ENCODE data around the gene NSDHL.

NSDHL gene

DNA sequence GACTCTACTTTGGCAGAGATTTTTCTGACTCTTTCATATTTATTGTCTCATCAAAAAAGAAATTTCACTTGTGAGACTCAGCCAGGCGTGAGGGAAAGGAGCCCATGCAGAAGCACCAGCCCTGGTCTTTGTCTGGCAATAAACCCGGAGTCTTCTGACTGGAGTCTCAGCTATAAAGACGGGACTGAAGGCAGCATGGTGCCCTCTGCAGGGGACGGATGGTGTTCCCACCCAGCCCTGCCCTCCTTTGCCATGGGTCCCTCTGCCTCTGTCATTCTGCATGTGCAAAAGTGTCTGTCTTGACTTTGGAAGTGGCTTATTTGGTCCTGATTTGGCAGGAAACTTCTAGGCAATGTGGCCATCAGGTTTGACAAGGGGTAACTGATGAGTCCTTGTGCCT, 81.2 kb downstream of the NSDHL start:
- no peak overlapping the region for H4K91ac ChIP-seq (ENCODE audit: low read depth, low read length, poor library complexity)
- no CpG with 5 or more reads among the region's 4 CpGs for WGBS, 2 donors (ENCODE audit: extremely low coverage in 2 of 2, insufficient read length in 2 of 2, insufficient replicate concordance in 1 of 2)

DNA sequence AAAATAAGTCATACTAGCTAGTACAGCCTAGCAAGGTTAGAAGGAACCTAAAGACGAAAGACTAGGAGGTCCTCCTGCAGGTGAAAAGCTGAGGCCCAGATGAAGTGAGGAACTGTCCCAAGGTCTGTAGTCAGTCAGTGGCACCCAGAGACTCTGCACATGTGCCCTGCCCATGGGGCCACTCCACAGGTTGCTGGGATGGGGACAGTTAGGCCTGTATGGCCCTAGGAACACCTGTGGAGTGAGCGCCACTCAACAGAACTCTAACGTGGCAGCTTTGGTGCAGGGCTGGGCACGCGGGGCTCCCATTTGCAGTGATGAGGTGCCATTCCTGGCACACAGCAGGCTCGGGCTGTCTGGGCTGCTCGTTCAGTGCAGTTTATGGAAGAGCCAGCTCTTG, 81.8 kb downstream of the NSDHL start:
- H3K79me1 ChIP-seq (ENCODE audit: low read depth, low read length), result peaks cover 5% of the 10 kb centered on the region

More for the DNA sequence above, 81.2 kb downstream of the NSDHL start:
- peaks cover 9 to 10% of the 10 kb centered on the region in 2 donors for H3K4me1 ChIP-seq (ENCODE audit: control insufficient read depth in 2 of 2, insufficient read depth in 1 of 2, low read depth in 1 of 2, low read length in 2 of 2)
- no peaks in the 10 kb centered on the region for H3K9me3 ChIP-seq (replicated peaks in 1 of 2; ENCODE audit: control insufficient read depth in 2 of 2, insufficient read depth in 1 of 2, low read depth in 1 of 2, low read length in 2 of 2)
- H3K14ac ChIP-seq (ENCODE audit: low read length), result no peak overlapping the region
- H3K4ac ChIP-seq (ENCODE audit: low read length), result no peak overlapping the region
- H3K27ac ChIP-seq (replicated peaks; ENCODE audit: low read length), result no peak overlapping the region
- H2BK15ac ChIP-seq (ENCODE audit: low read length), result no peak overlapping the region
- no peak overlapping the region for H2BK120ac ChIP-seq (ENCODE audit: low read depth, low read length)
- no peak overlapping the region for H3K9ac ChIP-seq (ENCODE audit: low read depth, low read length, poor library complexity)
- H3K27me3 ChIP-seq (ENCODE audit: control insufficient read depth in 3 of 3, insufficient read depth in 3 of 3, low read depth in 1 of 3, low read length in 3 of 3), result peaks cover 0 to 10% (median 0%) of the 10 kb centered on the region in 3 experiments
- H2BK5ac ChIP-seq (ENCODE audit: low read length), result no peak overlapping the region
- H2AFZ ChIP-seq (ENCODE audit: low read length), result no peak overlapping the region
- no peak for DNase-seq (ENCODE audit: low spot score)
- no peak overlapping the region for H2BK12ac ChIP-seq (ENCODE audit: low read length)
- H3K36me3 ChIP-seq (replicated peaks in 1 of 2; ENCODE audit: control insufficient read depth in 2 of 2, insufficient read depth in 2 of 2, low read length in 2 of 2), result no peaks in the 10 kb centered on the region
- peaks cover 5% of the 10 kb centered on the region for H3K79me1 ChIP-seq (ENCODE audit: low read depth, low read length)
- H3K4me2 ChIP-seq (ENCODE audit: insufficient read depth, low read length, poor library complexity, severe bottlenecking), result no peak overlapping the region
- no peak overlapping the region for H3K23ac ChIP-seq (ENCODE audit: low read depth, low read length, poor library complexity)
- H2AK5ac ChIP-seq (ENCODE audit: low read depth, low read length), result no peak overlapping the region
- no peak overlapping the region for H3K18ac ChIP-seq (ENCODE audit: low read length)
- no peak overlapping the region for H4K8ac ChIP-seq (ENCODE audit: low read depth, low read length)
- H3K4me3 ChIP-seq (ENCODE audit: low read length in 2 of 2), result no peak overlapping the region

DNA sequence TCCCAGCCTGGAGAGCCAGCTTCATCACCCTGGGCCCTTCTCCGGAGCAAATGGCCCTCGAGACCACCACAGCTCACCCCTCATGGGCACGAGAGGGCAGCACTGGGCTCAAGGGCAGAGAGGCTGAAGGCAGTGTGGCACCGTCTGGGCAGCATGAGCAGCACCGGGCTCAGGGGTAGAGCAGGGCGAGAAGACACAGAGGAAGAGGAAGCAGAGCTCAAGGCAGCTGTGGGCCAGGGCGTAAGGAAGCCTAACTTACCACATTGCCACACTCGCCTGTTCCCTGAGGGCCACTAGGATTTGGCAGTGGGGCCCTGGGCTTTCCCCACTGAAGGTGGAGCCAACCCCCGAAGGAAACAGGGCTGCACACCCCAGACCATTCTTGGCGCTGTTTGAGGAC, 82.5 kb downstream of the NSDHL start:
- DNase-seq (ENCODE audit: low spot score), result no peak
- H2AFZ ChIP-seq (ENCODE audit: low read length), result no peak overlapping the region
- H4K8ac ChIP-seq (ENCODE audit: low read depth, low read length), result no peak overlapping the region
- H3K9me3 ChIP-seq (replicated peaks in 1 of 2; ENCODE audit: control insufficient read depth in 2 of 2, insufficient read depth in 1 of 2, low read depth in 1 of 2, low read length in 2 of 2), result no peaks in the 10 kb centered on the region
- H3K18ac ChIP-seq (ENCODE audit: low read length), result no peak overlapping the region
- H3K4ac ChIP-seq (ENCODE audit: low read length), result no peak overlapping the region
- no peak overlapping the region for H2BK120ac ChIP-seq (ENCODE audit: low read depth, low read length)
- no peak overlapping the region for H3K9ac ChIP-seq (ENCODE audit: low read depth, low read length, poor library complexity)
- H3K4me1 ChIP-seq (ENCODE audit: control insufficient read depth in 2 of 2, insufficient read depth in 1 of 2, low read depth in 1 of 2, low read length in 2 of 2), result peaks cover 2 to 5% of the 10 kb centered on the region in 2 donors
- no peak overlapping the region for H3K27ac ChIP-seq (replicated peaks; ENCODE audit: low read length)
- no peak overlapping the region for H2BK12ac ChIP-seq (ENCODE audit: low read length)
- no peak overlapping the region for H2BK5ac ChIP-seq (ENCODE audit: low read length)
- H4K91ac ChIP-seq (ENCODE audit: low read depth, low read length, poor library complexity), result no peak overlapping the region
- H3K14ac ChIP-seq (ENCODE audit: low read length), result no peak overlapping the region
- peaks cover 0 to 15% (median 0%) of the 10 kb centered on the region in 3 experiments for H3K27me3 ChIP-seq (ENCODE audit: control insufficient read depth in 3 of 3, insufficient read depth in 3 of 3, low read depth in 1 of 3, low read length in 3 of 3)
- H3K79me1 ChIP-seq (ENCODE audit: low read depth, low read length), result peaks cover 5% of the 10 kb centered on the region
- no peak overlapping the region for H3K4me3 ChIP-seq (ENCODE audit: low read length in 2 of 2)
- no peak overlapping the region for H2BK15ac ChIP-seq (ENCODE audit: low read length)
- WGBS, 2 donors (ENCODE audit: extremely low coverage in 2 of 2, insufficient read length in 2 of 2, insufficient replicate concordance in 1 of 2), result no CpG with 5 or more reads among the region's 10 CpGs
- no peak overlapping the region for H2AK5ac ChIP-seq (ENCODE audit: low read depth, low read length)
- peak overlapping the region; percentile 20 for H3K23ac ChIP-seq (ENCODE audit: low read depth, low read length, poor library complexity)
- H3K4me2 ChIP-seq (ENCODE audit: insufficient read depth, low read length, poor library complexity, severe bottlenecking), result no peak overlapping the region
- no peaks in the 10 kb centered on the region for H3K36me3 ChIP-seq (replicated peaks in 1 of 2; ENCODE audit: control insufficient read depth in 2 of 2, insufficient read depth in 2 of 2, low read length in 2 of 2)

More for the DNA sequence above, 81.8 kb downstream of the NSDHL start:
- H3K4me3 ChIP-seq (ENCODE audit: low read length in 2 of 2), result no peak overlapping the region
- no peak overlapping the region for H3K18ac ChIP-seq (ENCODE audit: low read length)
- no peak overlapping the region for H2AK5ac ChIP-seq (ENCODE audit: low read depth, low read length)
- H3K14ac ChIP-seq (ENCODE audit: low read length), result no peak overlapping the region
- no peak overlapping the region for H2BK5ac ChIP-seq (ENCODE audit: low read length)
- no peak overlapping the region for H4K8ac ChIP-seq (ENCODE audit: low read depth, low read length)
- H2BK120ac ChIP-seq (ENCODE audit: low read depth, low read length), result no peak overlapping the region
- H3K23ac ChIP-seq (ENCODE audit: low read depth, low read length, poor library complexity), result peak overlapping the region; percentile 20
- no peak overlapping the region for H2AFZ ChIP-seq (ENCODE audit: low read length)
- no peak overlapping the region for H3K9ac ChIP-seq (ENCODE audit: low read depth, low read length, poor library complexity)
- DNase-seq (ENCODE audit: low spot score), result no peak
- no peak overlapping the region for H2BK12ac ChIP-seq (ENCODE audit: low read length)
- H3K36me3 ChIP-seq (replicated peaks in 1 of 2; ENCODE audit: control insufficient read depth in 2 of 2, insufficient read depth in 2 of 2, low read length in 2 of 2), result no peaks in the 10 kb centered on the region
- peaks cover 0 to 13% (median 0%) of the 10 kb centered on the region in 3 experiments for H3K27me3 ChIP-seq (ENCODE audit: control insufficient read depth in 3 of 3, insufficient read depth in 3 of 3, low read depth in 1 of 3, low read length in 3 of 3)
- peaks cover 5 to 6% of the 10 kb centered on the region in 2 donors for H3K4me1 ChIP-seq (ENCODE audit: control insufficient read depth in 2 of 2, insufficient read depth in 1 of 2, low read depth in 1 of 2, low read length in 2 of 2)
- whole genome bisulfite sequencing, 2 donors (ENCODE audit: extremely low coverage in 2 of 2, insufficient read length in 2 of 2, insufficient replicate concordance in 1 of 2), result no CpG with 5 or more reads among the region's 7 CpGs
- no peak overlapping the region for H3K27ac ChIP-seq (replicated peaks; ENCODE audit: low read length)
- H2BK15ac ChIP-seq (ENCODE audit: low read length), result no peak overlapping the region
- no peak overlapping the region for H4K91ac ChIP-seq (ENCODE audit: low read depth, low read length, poor library complexity)
- H3K4ac ChIP-seq (ENCODE audit: low read length), result no peak overlapping the region
- no peak overlapping the region for H3K4me2 ChIP-seq (ENCODE audit: insufficient read depth, low read length, poor library complexity, severe bottlenecking)
- H3K9me3 ChIP-seq (replicated peaks in 1 of 2; ENCODE audit: control insufficient read depth in 2 of 2, insufficient read depth in 1 of 2, low read depth in 1 of 2, low read length in 2 of 2), result no peaks in the 10 kb centered on the region

- no peak overlapping the region for H4K91ac ChIP-seq (ENCODE audit: low read depth, low read length, poor library complexity)
- no CpG with 5 or more reads among the region's 6 CpGs for WGBS, 2 donors (ENCODE audit: extremely low coverage in 2 of 2, insufficient read length in 2 of 2, insufficient replicate concordance in 1 of 2)
- no peak overlapping the region for H2BK15ac ChIP-seq (ENCODE audit: low read length)
- no peak overlapping the region for H2BK5ac ChIP-seq (ENCODE audit: low read length)
- no peak overlapping the region for H3K23ac ChIP-seq (ENCODE audit: low read depth, low read length, poor library complexity)
- no peak overlapping the region for H2BK12ac ChIP-seq (ENCODE audit: low read length)
- H3K9ac ChIP-seq (ENCODE audit: low read depth, low read length, poor library complexity), result no peak overlapping the region
- H3K79me1 ChIP-seq (ENCODE audit: low read depth, low read length), result peaks cover 2% of the 10 kb centered on the region
- no peak for DNase-seq (ENCODE audit: low spot score)
- H3K18ac ChIP-seq (ENCODE audit: low read length), result no peak overlapping the region
- no peak overlapping the region for H3K4me2 ChIP-seq (ENCODE audit: insufficient read depth, low read length, poor library complexity, severe bottlenecking)
- peaks cover 2 to 5% of the 10 kb centered on the region in 2 donors for H3K4me1 ChIP-seq (ENCODE audit: control insufficient read depth in 2 of 2, insufficient read depth in 1 of 2, low read depth in 1 of 2, low read length in 2 of 2)
- no peak overlapping the region for H3K4ac ChIP-seq (ENCODE audit: low read length)
- no peaks in the 10 kb centered on the region for H3K36me3 ChIP-seq (replicated peaks in 1 of 2; ENCODE audit: control insufficient read depth in 2 of 2, insufficient read depth in 2 of 2, low read length in 2 of 2)
- no peak overlapping the region for H4K8ac ChIP-seq (ENCODE audit: low read depth, low read length)
- no peak overlapping the region for H2AFZ ChIP-seq (ENCODE audit: low read length)
- no peak overlapping the region for H3K14ac ChIP-seq (ENCODE audit: low read length)
- no peaks in the 10 kb centered on the region for H3K9me3 ChIP-seq (replicated peaks in 1 of 2; ENCODE audit: control insufficient read depth in 2 of 2, insufficient read depth in 1 of 2, low read depth in 1 of 2, low read length in 2 of 2)
- no peak overlapping the region for H3K27ac ChIP-seq (replicated peaks; ENCODE audit: low read length)
- H2BK120ac ChIP-seq (ENCODE audit: low read depth, low read length), result no peak overlapping the region
- no peak overlapping the region for H3K4me3 ChIP-seq (ENCODE audit: low read length in 2 of 2)
- H3K27me3 ChIP-seq (ENCODE audit: control insufficient read depth in 3 of 3, insufficient read depth in 3 of 3, low read depth in 1 of 3, low read length in 3 of 3), result peaks cover 0 to 19% (median 0%) of the 10 kb centered on the region in 3 experiments
- H2AK5ac ChIP-seq (ENCODE audit: low read depth, low read length), result no peak overlapping the region
Observed at GRCh38 chrX:152913910-152914309, 83.0 kb downstream of the NSDHL start.
